BJ (cell line): ENCODE results near the gene ELFN1. TPM values are rescaled to one million over a fixed set of nuclear protein-coding genes. Genes with fewer than 3 reads are reported as not detected.

Experiments
- CTCF ChIA-PET: fragments of 350-600 bp; formaldehyde crosslinking; extraction: SDS; loops from one replicate; lab custom pipeline; 2021; ENCODE audit warnings: antibody characterized with exemption, inconsistent platforms; lab: Yijun Ruan, JAX
- POLR2A ChIA-PET: fragments of 300-600 bp; sonication (Branson Sonifier 250); formaldehyde crosslinking; extraction: SDS; loops from one replicate; lab custom pipeline; 2021; ENCODE audit warnings: antibody characterized with exemption; lab: Charles Lee
- DNase-seq: peaks from one replicate; pipeline ENCODE4 v3.0.0-alpha.2; 2011; ENCODE audit warnings: low read depth
- H3K27me3 ChIP-seq: 2 replicates; pipeline ENCODE4 v1.6.0; 2011; ENCODE audit warnings: low read length; ENCODE audit not compliant: control insufficient read depth, insufficient read depth
- H3K36me3 ChIP-seq: 2 replicates; pipeline ENCODE4 v1.5.1; 2011; ENCODE audit warnings: low read length; ENCODE audit not compliant: control insufficient read depth, insufficient read depth
- H3K4me3 ChIP-seq: 2 replicates; pipeline ENCODE4 v1.5.1; 2011; ENCODE audit warnings: low read depth, mild to moderate bottlenecking, control low read depth, low read length
- polyA plus RNA-seq: library from polyadenylated mRNA; depleted of rRNA; stranded (reverse); fragments of >200 nt; gene quantifications from 2 replicates; pipeline ENCODE4 v1.2.3, GENCODE V29; 2011
- TF ChIP-seq, protein P1 (sequence below): IDR thresholded peaks from 2 replicates; pipeline ENCODE4 v1.5.1; 2011; ENCODE audit warnings: low read depth, mild to moderate bottlenecking, control low read depth, inconsistent platforms, low read length, moderate library complexity; ENCODE audit not compliant: insufficient read depth

The ELFN1 gene
- polyA plus RNA-seq, 1 experiment, result 1.7 TPM

DNA sequence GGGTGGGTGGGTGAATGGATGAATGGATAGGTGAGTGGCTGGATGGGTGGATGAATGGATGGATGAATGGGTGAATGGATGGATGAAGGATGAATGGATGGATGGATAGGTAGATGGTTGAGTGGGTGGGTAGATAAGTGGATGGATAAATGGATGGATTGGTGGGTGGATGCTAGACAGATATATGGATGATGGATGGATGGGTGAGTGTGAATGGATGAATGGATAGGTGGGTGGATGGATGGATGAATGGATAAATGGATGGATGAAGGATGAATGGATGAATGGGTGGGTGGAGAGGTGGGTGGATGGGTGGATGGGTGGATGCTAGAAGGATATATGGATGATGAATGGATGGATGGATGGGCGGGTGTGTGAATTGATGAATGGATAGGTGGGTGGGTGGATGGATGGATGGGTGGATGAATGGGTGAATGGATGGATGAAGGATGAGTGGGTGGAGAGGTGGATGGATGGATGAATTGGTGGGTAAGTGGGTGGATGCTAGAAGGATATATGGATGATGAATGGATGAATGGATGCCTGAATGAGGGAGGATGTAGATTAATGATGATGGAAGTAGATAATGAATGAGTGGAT lies 20.4 kb downstream of the ELFN1 start:
- no peak overlapping the region for H3K4me3 ChIP-seq
- CTCF ChIA-PET, result no interaction called here
- POLR2A ChIA-PET, result no interaction called here
- TF ChIP-seq, protein P1, sequence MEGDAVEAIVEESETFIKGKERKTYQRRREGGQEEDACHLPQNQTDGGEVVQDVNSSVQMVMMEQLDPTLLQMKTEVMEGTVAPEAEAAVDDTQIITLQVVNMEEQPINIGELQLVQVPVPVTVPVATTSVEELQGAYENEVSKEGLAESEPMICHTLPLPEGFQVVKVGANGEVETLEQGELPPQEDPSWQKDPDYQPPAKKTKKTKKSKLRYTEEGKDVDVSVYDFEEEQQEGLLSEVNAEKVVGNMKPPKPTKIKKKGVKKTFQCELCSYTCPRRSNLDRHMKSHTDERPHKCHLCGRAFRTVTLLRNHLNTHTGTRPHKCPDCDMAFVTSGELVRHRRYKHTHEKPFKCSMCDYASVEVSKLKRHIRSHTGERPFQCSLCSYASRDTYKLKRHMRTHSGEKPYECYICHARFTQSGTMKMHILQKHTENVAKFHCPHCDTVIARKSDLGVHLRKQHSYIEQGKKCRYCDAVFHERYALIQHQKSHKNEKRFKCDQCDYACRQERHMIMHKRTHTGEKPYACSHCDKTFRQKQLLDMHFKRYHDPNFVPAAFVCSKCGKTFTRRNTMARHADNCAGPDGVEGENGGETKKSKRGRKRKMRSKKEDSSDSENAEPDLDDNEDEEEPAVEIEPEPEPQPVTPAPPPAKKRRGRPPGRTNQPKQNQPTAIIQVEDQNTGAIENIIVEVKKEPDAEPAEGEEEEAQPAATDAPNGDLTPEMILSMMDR, result no peak
- no peak for DNase-seq
- H3K27me3 ChIP-seq, result no peaks in the 10 kb centered on the region; the same call in 1 of the 2 replicates
- no peaks in the 10 kb centered on the region for H3K36me3 ChIP-seq

DNA sequence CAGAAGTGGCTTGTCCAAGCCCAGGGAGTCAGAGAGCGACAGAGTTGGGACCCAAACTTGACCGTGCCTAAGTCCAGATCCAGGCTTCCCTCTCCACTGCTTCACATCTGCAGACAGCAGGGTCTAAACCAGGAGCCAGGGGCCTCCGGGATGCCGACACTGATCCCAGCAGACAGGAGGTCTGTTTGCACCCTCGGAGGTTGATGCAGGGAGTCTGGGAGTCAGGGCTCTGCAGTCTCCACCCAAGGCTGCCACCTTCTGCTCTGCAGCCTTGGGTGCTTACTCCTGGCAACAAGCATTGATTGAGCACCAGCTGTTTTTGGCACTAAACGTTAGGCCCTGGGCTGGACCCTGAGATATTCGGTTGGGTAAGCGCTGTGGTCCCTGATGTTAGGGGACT lies 21.0 kb downstream of the ELFN1 start:
- POLR2A ChIA-PET, result no interaction called here
- no peaks in the 10 kb centered on the region; the same call in 1 of the 2 replicates for H3K27me3 ChIP-seq
- DNase-seq, result no peak
- H3K4me3 ChIP-seq, result no peak overlapping the region
- no peaks in the 10 kb centered on the region for H3K36me3 ChIP-seq
- TF ChIP-seq, protein P1, result no peak
- CTCF ChIA-PET, result no interaction called here

DNA sequence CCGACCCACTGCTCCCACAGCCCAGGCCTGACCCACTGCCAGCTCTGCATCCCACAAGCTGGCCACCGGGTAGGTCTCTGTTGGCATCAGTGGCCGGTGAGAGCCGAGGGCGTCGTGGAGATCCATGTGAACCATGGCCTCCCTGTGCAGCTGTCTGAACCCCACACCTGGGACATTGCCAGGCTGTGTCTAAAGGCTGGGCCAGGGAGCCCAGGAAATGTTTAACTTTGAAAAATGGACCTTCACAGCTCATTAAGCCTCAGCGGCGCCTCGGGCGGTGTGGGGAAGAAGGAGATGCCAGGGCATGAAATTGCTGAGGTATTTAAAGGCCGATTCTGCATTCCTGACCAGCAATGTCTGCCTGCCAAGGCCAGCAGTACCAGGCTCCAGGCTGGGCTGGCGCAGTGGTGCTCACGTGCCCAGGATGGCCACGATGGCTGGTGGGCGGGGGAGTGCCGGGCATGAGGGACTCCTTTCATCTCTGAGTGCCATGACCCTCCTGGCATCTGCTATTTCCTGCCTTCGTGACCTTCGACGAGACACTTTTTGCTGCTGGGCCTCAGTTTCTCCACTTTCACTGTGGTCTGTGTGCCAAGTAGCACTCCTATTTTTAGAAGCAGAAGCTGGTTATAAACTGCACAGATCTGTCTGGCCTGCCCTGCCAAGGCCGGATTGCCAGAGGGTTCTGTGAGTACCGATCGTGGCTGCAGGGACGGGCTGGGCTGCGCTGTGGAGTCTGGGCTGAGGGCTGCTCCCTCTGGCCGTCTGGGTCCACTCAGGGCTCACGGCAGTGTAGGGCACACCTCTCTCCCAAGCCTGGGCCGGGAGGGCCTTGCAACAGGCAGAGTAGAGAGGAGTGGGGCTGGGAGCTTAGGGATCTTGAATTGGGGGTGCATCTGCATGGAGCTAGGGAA lies 21.8 kb downstream of the ELFN1 start:
- TF ChIP-seq, protein P1, result no peak
- no peaks in the 10 kb centered on the region for H3K36me3 ChIP-seq
- DNase-seq, result no peak
- ChIA-PET POLR2A (no interaction called here), CTCF (interaction anchor here (0.6 to 2.0 kb wide), 2 partner anchors 9 to 12 kb away, joined by 3 to 4 read pairs; no protein-coding TSS in a partner anchor)
- H3K4me3 ChIP-seq, result no peak overlapping the region
- no peaks in the 10 kb centered on the region; the same call in 1 of the 2 replicates for H3K27me3 ChIP-seq

DNA sequence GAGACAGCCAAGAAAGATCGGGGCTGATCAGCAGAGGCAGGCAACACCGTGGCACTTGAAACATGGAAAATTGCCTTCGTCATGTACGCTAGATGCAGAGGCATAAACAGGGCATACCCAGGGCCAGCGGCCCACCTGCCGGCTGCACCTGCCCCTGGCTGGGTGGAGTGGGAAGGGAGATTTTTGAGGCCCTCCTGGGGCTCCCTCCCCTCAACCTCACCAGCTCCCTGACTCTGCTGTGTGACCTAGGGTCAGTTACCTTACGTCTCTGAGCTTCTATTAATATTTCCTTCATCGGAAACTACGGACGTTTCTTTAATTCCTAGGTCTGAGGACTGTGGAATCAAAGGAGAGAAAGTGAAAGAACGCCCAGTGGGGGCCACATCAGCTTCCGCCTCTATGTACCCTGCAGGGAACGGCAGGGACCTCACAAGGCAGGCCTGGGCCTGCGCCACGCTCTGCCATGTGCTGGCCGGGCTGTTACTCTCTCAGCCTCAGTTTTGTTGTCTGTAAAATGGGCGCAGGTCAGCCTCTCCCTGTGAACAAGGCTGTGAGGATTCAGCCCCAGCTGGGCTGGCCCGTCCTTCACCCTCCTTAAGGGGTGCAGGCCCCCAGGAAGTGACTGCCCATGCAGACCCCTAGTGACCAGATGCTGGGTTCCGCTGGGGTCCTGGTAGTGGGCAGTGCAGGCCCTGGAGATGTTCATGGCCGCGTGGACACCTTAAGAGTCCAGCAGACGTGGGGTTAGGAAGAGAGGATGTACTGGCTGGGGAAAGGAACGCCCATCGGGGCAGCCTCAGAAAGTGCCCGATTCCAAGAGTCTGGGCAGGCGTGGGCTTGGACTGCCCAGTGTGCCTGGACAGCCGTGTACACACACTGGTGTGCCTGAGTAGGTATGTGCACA lies 22.7 kb downstream of the ELFN1 start:
- H3K36me3 ChIP-seq, result no peaks in the 10 kb centered on the region
- DNase-seq, result no peak
- H3K27me3 ChIP-seq, result no peaks in the 10 kb centered on the region; the same call in 1 of the 2 replicates
- ChIA-PET POLR2A (no interaction called here), CTCF (interaction anchor here (0.6 to 2.0 kb wide), 2 partner anchors 9 to 11 kb away, joined by 3 to 4 read pairs; no protein-coding TSS in a partner anchor)
- TF ChIP-seq, protein P1, result no peak
- H3K4me3 ChIP-seq, result no peak overlapping the region
